GM18499 (cell line): ENCODE data around the gene UBA5.

Source experiments
- ATAC-seq: cut with Tn5 transposase; IDR thresholded peaks from one replicate; pipeline ENCODE4 v1.9.1; 2021; ENCODE audit warnings: moderate number of reproducible peaks; ENCODE audit not compliant: insufficient read depth, unreplicated experiment

Gene UBA5

GRCh38 chr3:132710311-132710710 is 50.2 kb downstream of the UBA5 start:
- no peak for ATAC-seq

GRCh38 chr3:132713977-132714727 is 54.0 kb downstream of the UBA5 start:
- no peak for ATAC-seq

- no peak for ATAC-seq
Observed at GRCh38 chr3:132716372-132716771, 56.2 kb downstream of the UBA5 start.

GRCh38 chr3:132720228-132720627 is 60.1 kb downstream of the UBA5 start:
- no peak for ATAC-seq

- no peak for ATAC-seq
Observed at GRCh38 chr3:132721479-132722164, 61.5 kb downstream of the UBA5 start.

GRCh38 chr3:132722165-132723023 is 62.3 kb downstream of the UBA5 start, which contains the start of gene NPHP3:
TSS of gene NPHP3 (minus strand) at chr3:132722409. CDS start at chr3:132722355, 54 bp downstream.
- peak; percentile 37 for ATAC-seq

GRCh38 chr3:132723024-132723950 is 63.2 kb downstream of the UBA5 start:
- ATAC-seq = no peak

- no peak for ATAC-seq
Observed at GRCh38 chr3:132726341-132726823, 66.3 kb downstream of the UBA5 start.
